ENCODE measurements around the gene SENP1.

DNA sequence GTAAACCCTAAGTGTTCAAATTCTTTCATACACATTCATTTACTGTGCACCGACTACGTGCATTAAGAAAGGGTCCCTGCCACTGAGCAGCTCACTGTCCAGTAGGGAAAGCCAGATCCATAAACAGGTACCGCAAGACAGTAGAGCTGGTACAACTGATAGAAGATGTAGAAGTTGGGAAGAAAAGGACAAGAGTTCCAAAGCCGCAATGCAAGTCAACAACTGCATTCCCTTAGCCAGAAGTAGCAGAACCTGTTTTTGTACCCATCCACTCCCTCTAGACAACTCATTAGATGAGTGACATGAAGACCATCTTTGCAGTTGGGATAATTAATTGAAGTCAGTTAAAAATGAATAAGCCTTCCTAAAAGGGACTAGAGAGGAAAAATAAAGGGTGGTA is 1.3 kb downstream of the SENP1 start:
- TF ChIP-seq POLR2A (IDR thresholded peaks at IDR 0.05): no peak
- TF ChIP-seq POLR2AphosphoS5 (IDR thresholded peaks at IDR 0.05): no peak
